AG08395 (cell line): ENCODE data around the gene CDK5R1.
"Not testable (repeated sequence)": the region's sequence is repeated elsewhere in the genome, so short reads cannot be mapped to it uniquely, and the experiment has no call there.

Source experiments
- DNase-seq: peaks from one replicate; pipeline ENCODE4 v3.0.0; 2012; ENCODE audit warnings: mixed read lengths, low spot score

The CDK5R1 gene

GRCh38 chr17:32516940-32517701 is 30.3 kb downstream of the CDK5R1 start:
- DNase-seq: no peak

DNA sequence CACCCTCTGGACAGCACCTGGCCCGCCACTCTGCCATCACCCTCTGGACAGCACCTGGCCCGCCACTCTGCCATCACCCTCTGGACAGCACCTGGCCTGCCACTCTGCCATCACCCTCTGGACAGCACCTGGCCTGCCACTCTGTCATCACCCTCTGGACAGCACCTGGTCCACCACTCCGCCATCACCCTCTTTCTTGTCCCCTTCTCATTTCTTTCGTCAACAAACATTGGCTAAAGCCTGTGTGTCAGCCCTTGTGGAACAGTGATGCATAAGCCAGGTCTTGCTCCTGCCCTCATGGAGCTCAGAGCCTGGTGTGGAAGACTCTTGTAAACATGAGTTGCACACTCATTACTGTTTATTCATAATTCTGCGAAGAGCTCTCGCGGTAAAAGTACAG is 31.2 kb downstream of the CDK5R1 start:
- DNase-seq: no peak

GRCh38 chr17:32518646-32519227 is 31.9 kb downstream of the CDK5R1 start:
- no peak for DNase-seq

DNA sequence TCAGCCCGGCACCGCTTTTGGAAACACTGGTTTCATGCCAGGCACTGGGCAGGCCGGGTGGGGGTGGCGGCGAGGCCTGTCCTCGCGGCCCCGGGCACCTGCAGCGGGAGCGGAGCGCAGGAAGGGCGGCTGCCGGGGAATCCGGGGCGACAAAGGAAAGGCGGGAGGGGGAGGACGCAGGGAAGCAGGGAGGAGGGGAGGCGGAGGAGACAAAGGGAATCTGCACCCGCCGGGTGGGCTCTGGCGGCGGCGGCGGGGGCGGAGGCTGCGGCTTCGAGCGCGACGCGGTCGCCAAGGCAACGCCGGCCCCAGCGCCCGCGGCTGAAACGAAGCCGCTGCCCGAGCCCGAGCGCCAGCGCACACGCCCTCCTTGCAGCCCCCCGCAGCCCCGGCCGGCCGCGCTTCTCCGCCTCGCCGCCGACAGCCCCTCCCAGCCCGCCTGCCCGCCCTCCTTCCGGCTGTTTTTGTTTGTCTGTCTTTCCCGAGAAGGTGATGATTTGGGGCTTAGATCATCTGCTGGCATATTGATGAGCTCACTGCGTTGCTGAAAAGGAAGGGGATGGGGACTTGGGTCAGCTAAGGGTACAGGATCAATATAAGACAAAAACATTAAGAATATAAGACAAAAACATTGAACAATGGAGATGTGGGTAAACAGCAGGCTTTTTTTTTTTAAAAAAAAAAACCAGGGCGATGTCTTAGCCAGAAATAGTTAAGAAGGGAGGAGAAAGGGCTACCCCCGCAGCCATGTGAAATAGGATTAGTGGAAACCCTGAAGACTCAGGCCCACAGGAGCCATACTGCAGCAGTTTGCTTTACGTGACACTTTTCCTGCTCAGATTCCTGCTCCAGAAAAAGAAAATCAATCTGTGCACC is 32.7 kb downstream of the CDK5R1 start:
- DNase-seq: peak; percentile 58

DNA sequence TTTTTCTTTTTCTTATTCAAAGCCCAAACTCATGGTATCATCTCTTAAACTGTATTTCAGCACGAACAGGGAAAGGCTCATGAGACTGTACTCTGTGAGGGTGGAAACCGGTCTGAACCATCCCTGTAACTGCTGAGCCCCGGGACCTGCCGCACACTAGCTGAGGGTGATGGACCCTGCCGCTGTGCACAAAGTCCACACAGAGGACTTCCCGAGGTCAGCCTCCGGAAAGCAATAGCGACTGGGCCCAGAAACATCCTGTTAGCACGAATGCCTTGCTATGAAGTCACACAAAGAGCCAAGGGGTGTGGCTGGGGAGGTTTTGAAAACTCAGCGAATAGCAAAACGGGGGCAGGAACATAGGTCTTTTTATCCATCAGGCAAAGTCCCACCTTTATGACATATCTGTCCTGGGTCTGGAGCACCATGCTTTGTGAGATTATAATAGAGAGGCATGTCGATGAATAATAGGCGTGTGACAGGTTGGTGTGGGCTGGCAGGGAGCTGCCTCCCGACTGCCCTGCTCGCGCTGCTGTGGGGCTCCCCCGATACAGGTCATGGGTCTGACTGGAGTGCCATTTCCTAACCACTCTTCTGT is 33.4 kb downstream of the CDK5R1 start:
- DNase-seq: peak; percentile 40

- DNase-seq: no peak
Measured at GRCh38 chr17:32520737-32521404, 34.1 kb downstream of the CDK5R1 start.

GRCh38 chr17:32523017-32523680 is 36.4 kb downstream of the CDK5R1 start:
- no peak for DNase-seq

DNA sequence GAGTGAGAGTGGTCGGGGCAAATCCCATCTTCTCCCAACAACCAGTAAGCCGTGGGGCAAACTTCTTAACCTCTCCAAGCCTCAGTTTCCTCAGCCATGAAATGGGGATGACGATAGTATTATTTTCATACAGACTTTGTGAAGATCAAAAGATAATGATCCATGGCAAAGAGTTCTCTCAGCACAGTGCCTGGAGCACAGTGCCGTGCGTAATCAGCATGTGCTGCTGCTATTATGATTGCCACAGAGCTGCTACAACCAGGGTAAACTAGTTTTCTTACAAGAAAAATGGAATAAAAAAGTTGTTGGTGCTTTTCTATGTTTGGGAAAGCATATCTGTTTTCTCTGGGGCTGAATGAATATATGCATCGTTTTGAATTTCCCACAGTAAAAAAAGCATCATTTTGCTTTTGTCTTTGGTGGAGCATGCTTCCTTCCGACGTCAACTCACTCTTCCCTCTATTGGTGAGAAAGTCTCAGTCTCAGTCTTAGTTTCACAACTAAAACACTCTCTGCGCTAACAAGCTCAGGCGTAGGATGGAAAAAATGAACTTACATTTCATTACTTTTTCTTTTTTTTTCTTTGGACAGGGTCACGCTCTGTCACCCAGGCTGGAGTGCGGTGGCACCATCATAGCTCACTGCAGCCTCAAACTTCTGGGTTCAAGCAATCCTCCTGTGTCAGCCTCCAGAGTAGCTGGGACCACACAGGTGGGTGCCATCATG is 37.2 kb downstream of the CDK5R1 start:
- DNase-seq: no peak

- DNase-seq: not testable (repeated sequence)
Measured at GRCh38 chr17:32524553-32524880, 37.7 kb downstream of the CDK5R1 start.

DNA sequence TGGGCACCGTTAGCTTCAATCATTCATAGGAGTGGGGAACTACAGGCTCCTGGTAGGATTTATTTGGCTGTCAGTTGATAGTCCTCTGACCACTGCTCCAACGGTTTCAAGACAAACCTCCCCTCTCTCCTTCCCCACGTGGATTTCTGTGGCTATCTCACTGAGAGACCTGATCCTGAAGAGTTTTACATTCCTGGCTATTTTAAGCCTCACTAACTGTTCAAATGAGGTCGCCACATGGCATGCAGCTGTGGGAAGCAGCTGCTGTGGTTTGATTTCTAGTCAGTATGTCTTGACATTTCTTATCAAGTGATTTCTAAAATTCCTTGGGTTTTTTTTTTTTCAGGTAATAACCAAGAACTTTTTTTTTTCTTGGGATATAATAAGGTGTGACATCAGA is 38.3 kb downstream of the CDK5R1 start:
- DNase-seq: peak; percentile 81

GRCh38 chr17:32527146-32527545 is 40.4 kb downstream of the CDK5R1 start:
- no peak for DNase-seq

GRCh38 chr17:32528825-32529224 is 42.0 kb downstream of the CDK5R1 start:
- DNase-seq: no peak

DNA sequence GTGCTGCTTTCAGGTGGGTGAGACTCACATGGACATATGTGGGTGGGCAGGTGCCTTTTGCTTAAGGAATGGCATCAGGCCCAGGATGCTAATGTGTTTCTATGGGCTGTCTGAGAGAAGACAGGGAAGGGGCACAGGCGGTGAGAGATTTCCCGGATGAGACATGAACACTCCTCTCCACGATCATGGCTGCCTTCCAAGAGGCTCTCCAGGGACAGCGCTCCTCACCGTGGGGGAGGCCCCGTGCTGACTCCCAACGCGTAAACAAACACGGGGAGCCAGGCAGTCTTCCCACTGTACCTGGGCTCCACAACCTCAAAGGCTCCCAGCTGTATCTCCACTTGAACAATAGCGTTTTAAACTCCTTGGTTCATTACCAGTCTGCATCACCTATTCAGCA is 42.8 kb downstream of the CDK5R1 start:
- DNase-seq: no peak

DNA sequence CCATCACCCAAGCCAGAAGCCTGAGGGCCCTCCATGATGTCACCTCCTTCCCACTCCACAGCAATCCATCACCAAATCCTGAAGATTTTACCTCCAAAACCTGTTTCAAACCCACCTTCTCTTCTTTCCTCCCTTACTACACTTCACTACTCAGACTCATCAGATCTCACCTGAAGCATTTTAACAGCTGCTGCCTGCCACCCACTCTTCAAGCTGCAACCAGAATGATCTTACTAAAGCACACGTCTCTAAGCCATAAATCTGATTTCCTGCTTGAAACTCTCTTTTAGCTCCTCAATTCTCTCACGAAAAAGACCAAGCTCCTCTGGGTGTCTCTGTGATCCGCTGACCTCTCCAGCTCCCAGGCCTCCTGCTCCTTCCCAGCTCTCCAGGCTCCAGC is 46.5 kb downstream of the CDK5R1 start:
- DNase-seq: no peak

GRCh38 chr17:32536736-32537643 is 50.2 kb downstream of the CDK5R1 start:
- peak; percentile 18 for DNase-seq
